DMS 273 (cell line): Measurements from ENCODE around the gene NKAIN4.
"Not testable (repeated sequence)": the region's sequence is repeated elsewhere in the genome, so short reads cannot be mapped to it uniquely, and the experiment has no call there.

Experiments used
- DNase-seq: peaks from one replicate; lab custom pipeline; 2025; ENCODE audit not compliant: unreplicated experiment; lab: John Stamatoyannopoulos, UW

NKAIN4 gene

DNA sequence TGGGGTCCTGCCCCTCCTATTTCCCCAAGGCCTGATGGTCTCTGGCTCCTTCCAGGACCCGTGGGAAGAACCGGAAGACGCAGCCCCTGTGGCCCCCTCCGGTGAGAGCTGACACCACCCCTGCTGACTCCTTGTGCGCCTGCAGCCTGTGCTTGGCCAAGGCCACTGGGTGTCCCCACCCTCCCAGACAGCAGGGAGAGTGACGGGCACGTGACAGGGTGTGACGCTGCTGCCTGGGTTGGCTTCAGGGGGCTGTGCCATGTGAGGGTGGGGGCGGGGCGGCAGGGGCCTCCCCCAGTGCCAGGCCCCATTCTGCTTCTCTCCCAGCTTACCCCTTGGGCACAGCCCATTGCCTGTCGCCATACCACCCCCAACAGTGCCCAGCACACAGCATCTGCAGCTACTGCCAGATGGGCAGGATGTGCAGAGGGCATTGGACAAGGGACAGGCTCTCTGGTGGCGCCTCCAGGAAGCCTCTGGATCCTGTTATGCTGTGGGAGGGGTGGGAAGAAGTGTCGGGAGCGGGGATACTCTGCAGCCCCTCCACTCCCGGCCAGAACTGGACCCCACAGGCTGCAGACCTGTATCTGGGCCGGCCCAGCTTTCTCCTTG lies 15.6 kb downstream of the NKAIN4 start:
- no peak for DNase-seq

DNA sequence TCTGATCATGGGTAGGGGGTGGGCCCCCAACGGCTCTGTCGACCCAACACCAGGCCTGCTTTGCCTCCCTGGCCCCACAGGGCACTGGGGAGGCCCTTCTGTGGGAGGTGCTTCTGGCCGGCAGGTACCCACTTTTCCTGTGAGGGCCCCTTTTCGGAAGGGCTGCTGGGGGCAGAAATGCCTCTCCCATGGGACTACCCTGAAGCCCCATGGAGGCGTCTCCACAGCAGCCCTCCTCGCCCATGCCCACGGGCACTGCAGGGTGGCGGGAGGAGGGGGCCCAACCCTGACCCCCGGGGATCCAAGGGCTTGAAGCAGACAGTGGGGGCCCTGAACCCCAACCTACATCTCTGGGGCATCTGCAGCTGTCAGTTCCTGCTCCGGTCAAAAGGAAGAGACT lies 16.2 kb downstream of the NKAIN4 start:
- no peak for DNase-seq

DNA sequence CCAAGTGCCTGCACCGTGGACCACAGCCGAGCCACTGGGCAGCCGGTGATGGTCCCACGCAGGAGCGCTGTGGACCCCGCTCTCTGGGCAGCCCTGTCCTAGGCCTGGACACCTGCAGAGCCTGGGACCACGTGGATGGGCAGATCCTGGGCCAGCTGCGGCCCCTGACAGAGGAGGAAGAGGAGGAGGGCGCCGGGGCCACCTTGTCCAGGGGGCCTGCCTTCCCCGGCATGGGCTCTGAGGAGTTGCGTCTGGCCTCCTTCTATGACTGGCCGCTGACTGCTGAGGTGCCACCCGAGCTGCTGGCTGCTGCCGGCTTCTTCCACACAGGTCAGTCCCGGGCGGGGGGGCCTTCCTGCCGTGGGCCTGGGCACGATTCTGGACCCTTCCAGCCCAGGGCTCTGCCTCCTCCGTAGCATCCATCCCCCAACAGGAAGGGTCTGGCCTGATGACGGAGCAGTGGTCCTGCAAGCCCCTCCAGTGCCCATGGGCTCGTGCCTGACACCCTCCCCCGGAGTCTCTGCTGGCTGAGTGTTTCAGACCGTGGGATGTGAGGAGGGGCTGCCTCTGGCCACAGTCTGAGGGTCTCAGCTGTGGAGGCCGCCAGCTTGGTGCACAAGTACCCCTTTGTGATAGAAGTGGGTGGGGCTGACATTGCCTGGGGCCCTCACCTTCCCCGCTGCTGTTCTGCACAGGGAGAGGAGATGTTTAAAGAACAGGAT lies 18.0 kb downstream of the NKAIN4 start:
- DNase-seq, result no peak

DNA sequence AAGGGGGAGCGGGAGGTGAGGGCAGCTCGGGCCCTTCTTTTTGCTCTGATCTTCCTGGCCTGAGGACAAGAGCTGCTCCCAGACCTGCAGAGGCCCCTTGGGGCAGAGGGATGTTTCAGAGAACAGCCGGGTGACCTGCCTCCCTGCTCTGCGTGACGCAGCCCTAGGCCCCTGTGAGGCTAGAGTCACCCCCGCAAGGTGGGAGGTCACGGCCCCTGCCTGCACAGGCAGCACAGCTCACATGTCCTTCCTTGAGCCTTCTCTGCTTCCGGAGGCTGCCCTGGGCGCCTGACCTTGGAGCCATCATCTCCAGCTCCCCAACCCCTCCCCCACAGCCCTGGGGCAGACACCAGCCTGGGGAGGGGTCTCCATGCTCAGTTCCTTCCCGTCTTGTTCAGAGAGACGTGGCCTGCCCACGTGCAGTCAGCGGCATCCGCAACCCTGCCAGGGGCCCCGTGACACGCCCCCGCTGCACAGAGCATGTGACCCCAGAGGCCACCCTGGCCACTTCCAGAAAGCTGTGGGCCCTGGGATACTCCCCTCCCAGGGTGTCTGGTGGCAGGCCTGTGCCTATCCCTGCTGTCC lies 18.8 kb downstream of the NKAIN4 start, which contains the start of gene BIRC7:
Gene BIRC7 (plus strand): TSS at position 507 of the 585 bp plus-strand sequence. CDS start 192 bp downstream, outside the sequence.
- no peak for DNase-seq

DNA sequence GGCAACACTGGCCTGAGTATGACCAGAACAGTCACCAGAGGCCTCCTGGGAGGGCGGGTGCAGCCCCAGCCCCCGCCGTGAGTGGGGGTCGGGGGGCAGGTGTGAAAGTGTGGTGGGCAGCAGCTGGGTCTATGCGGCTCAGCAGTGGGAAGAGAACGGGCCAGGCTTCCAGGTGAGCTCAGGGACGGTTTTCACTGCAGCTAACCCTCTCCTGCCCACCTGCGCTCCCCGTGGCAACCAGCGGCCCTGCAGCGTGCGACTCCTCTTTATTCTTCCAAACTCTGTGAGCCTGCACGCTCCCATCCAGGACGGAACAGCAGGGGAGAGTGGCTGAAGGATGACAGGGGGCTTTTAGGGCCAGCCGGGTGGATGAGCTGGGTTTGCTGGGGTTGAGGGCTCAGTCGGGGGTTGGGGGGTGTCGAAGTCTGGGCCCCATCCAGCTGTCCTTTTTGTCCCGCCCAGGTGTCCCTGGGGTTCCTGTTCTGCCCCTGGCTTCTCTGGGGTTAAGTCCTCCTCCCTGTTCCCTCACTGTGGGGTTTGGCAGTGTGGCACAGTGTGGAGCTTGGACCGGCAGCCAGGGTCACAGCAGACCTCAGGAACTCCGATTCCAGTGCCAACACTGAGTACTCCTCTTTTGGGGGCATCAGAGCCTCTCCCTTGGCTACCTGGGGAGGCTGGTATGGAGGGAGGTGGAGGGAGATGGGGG lies 19.4 kb downstream of the NKAIN4 start:
- DNase-seq, result peak; percentile 57

DNA sequence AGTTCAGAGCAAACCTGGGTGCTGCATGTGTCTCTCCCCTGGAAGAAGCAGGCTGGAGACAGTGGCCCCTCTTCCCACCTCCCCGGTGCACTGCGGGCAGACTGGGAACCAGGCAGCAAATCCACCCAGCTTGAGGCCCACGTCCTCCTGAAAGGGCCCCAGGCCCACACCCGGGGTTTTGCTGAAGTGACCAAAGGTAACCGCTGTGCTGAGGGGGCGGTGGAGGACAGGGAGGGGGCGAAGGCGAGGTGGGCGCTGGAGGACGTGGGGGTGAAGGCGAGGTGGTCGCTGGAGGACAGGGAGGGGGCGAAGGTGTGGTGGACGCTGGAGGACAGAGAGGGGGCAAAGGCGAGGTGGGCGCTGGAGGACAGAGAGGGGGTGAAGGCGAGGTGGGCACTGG lies 20.3 kb downstream of the NKAIN4 start:
- DNase-seq, result no peak

DNA sequence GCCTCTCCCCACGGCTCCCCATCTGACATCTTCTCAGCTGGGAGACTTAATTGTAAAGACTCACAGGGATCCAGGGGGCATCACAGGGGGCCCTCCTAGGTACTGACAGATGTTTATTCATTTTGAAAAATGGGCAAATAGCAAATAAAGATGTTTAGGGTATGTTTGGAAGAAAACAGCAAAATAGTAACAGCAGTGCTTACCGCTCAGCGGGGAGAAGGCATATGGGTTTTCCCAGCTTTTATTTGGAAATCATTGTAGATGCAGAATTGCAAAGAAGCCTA lies 21.3 kb downstream of the NKAIN4 start:
- no peak for DNase-seq

DNA sequence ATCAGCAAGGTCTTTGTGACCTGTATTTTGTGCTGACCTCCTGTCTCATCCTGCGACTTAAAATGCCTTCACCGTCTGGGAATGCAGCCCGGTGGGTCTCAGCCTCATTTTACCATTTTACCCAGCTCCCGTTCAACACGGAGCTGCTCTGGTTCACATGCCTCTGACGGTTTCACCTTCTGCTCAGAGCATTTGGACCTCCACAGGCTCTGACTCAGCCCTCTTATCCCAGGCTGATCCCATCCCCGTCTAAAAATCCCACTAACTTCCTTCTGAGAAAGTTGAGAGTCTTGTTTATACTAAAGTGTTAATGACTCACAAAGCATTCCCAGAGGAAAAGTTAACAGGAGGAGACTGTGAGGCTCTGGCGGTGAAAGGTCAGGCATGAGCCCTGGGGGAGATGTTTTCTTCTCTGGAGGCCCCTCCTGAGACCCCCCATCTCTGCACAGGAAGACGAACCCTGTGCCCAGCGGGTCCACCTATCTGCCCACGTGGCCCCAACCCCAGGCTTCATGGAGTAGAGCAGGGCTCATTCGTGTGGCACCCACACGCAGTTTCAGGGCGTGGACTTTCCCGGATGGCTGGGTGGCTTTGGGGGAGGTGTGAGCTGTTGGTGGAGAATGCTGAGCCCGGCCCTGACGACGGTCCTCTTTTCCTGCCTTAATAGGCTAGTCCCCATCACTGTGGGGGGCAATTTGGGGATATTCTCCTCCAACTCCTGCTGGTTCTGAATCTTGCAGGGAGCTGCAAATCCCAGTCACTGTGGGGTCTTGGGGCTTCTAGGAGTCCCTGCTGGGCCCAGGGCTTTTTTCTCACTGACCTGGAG lies 21.8 kb downstream of the NKAIN4 start:
- no peak for DNase-seq

DNA sequence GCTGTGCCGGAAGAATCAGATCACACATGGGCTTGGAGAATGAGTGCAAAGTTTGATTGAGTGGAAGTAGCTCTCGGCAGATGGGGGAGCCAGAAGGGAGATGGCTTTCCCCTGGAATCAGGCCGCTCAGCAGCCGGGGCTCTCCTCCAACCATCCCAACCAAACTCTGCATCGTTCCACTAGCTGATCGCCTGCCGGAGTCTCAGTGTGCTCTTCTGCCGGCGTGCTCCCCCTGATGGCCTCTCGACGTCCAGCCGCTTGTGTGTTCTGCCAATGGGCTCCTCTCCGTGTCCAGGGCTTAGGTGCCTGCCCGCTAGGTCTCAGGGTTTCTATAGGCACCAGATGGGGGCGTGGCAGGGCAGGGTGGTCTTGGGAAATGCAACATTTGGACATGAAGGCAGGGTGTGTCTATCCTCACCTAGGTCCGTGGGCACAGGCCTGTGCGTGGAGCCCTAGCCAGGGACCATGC lies 23.4 kb downstream of the NKAIN4 start:
- DNase-seq, result peak; percentile 74

DNA sequence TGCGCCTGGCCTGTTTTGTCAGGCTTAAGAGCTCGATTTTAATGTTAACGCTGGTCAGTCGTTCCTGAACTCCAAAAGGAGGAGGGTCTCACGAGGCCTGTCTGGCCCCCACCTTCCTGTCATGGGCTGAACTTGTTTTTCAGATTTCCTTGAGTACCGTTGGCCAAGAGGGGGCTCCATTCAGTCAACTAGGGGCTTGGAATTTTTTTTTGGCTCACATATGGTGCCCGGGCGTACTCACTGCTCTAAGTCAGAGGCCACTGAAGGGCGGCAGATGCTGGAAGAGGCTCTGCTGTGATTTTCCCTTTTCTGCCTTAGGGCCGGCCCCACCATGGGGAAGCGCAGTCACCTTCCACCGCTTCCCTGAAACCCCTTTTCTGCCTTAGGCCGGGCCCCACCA lies 25.5 kb downstream of the NKAIN4 start:
- peak; percentile 57 for DNase-seq

DNA sequence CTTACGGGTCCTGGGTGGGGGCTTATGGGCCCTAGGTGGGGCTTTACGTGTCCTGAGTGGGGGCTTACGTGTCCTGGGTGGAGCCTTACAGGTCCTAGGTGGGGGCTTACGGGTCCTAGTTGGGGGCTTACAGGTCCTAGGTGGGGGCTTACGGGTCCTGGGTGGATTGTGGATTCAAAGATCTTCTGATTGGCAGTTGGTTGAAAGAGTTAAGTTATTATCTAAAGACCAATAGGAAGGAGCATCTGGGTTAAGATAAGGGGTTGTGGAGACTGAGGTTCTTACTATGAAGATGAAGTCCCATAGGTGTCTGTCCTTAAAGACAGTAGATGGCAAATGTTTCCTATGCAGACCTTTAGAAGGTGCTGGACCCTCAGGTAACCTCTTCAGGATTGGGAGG lies 27.0 kb downstream of the NKAIN4 start:
- DNase-seq, result no peak

DNA sequence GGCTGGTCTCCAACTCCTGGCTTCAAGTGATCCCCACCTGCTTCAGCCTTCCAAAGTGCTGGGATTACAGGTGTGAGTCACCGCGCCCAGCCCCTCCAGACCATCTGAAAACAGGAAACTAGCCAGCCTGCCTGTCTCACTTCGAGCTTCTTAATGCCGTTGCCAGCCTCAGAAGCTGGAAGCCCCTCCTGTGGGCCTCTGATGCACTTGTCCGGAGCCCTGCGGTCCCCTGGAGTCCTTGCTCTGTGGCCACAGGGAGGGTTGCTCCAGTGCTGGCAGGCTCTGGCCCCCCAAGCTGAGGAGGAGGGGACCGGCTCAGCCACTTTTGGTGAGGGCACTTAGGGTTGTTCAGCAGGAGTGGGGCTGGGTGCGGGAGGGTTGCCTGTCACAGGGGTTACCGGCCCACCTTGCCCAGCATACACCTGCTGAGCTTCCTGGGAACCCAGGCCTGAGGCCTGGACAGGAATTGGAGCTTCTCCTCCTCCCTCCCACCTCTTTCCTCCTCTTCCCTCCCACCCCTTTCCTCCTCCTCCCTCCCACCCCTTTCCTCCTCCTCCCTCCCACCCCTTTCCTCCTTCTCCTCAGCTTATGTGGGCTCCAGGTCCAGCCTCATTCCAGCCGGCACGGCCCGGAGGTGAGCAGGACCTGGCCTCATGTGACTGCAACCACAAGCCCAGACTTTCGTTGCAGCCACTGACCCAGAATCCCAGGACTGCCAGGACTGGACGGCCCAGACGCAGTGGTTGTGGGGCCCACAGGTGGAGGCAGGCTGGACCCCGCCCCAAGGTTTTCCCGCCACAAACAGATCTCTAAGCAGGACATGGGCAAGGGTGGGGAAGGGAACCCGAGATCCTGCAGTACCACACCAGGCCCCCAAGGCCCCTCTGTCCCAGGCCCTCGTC lies 28.0 kb downstream of the NKAIN4 start:
- no peak for DNase-seq

DNA sequence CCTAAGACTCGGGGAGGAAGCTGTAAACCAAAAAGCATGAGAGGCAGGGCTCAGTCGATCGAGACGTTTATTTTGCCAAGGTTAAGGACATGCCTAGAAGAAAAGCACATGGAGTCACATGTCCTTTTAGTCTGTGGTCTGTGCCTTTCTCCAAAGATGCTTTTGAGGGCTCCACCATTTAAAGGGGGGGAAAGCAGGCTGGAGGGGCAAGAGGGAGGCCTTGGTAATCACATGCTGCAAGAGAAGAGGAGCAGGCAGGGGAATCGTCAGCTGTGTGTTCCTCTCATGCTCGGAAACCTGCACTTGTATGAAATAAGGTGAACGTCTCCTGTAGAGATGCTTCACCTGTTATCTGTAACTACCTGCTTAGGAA lies 29.2 kb downstream of the NKAIN4 start:
- DNase-seq, result no peak

DNA sequence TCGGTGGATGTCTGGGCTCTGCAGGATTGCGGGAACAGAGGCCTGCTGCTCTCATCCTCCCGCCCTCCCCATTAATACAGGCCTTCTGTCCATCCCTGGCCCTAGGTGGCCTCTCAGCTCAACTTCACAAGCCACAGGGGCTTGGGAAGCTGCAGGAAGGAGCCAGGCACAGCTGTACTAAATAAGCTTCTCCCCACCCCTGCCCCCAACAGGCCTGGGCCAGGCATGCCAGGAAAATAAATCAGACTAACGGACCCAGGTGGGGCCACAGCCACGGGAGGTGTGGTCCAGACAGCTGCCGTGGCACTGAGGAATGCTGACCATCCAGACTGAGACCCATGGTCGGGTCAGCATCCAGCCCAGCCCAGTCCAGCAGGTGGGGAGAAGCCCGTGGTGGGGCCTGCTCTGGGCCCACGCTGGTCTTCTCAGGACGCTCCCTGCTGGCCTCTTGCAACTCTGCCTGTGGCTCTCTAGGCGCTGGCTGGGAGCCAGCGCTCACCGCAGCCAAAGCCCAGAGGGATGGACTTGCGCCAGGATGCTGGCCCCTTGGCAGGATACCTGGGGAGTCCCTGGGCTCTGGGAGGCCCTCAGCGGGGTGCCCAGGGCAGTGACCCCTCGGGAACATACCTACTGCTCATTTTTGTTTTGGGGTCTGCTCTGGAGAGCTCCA lies 29.7 kb downstream of the NKAIN4 start:
- DNase-seq, result peak; percentile 64

DNA sequence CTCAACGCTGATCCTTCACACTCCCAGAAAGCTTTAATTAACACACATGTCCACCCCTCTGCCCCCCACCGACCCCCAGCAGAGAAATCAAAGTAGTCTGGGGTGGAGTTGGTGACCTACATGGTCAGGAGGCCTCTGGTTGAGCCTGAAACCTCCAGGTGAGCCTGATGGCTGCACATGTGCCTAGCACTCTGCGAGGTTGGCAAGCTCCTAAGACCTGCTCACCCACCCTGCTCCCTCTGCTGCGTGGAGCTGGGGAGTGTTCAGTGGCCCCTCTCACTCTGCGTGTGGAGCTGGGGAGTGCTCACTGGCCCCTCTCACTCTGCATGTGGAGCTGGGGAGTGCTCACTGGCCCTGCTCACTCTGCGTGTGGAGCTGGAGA lies 30.4 kb downstream of the NKAIN4 start:
- no peak for DNase-seq

DNA sequence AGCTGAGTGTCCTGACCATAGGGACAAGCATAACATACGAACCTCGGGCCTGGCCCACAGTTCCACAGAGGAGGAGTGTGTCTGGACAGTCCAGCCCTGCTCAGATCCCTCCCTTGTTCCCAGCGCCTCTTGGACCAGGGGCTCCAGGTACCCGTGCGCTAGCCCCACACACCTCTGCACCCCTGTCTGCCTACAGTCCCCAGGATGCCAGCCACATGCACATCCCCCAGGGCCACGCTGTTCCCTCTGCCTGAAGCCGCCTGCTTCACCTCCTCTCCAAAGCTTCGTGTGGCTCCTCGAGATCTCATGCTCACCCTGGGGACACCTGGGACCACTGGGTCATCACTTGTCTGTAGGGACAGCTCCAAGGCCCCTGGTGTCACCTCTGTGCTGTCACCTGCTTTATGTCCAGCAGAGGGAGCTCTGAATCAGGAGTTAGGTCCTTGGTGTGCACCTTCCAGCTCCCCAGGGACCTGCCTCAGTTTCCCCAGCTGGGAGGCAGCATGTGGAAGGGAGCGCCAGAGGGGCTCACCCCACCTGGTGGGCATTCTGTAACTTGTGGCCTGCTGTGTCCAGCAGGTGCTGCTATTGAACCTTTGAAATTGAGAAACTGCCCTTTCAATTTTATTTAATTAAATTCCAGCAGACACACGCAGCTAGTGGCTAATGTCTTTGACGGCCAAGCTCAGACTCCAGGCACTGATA lies 31.0 kb downstream of the NKAIN4 start:
- DNase-seq, result peak; percentile 72

DNA sequence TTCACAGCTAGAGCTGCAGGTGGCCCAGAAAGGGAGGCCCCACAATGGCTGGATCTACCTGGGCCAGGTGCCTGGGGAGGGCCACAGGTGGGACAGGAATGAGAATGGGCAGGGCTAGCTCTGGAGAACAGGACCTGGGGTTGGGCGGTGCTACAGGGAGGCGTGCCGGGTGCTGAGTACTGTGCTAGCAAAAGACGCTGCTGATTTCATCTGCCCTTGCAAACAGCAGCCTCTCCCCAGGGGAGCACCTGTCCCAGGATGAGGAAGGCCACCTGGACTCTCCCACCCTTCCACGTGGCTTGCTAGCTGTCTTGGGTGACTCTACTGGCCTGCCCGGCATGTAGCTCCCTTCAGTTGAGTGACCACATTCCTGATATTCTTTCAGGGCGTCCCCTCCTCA lies 31.7 kb downstream of the NKAIN4 start:
- no peak for DNase-seq

DNA sequence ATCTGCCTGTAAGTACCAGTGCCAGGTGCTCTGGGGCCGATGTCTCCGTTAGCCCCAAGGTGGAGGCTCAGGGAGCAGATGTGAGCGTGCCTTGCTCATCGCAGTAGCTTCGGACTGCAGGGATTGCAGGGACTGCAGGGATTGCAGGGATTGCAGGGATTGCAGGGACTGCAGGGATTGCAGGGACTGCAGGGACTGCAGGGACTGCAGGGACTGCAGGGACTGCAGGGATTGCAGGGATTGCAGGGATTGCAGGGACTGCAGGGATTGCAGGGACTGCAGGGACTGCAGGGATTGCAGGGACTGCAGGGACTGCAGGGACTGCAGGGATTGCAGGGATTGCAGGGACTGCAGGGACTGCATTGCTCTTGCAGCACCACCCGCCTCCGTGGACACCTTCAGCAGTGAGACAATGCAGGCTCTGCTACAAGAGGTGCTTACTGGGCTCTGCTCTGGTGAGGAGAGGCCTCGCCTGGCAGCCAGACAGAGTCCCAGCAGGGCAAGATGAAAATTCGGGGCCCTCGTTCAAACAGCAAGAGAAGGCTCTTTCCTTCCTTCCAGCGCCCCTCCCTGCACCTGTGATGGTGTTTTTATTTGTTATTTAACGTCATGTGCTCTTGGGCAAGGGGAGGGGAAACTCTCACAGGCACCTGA lies 32.7 kb downstream of the NKAIN4 start:
- DNase-seq, result not testable (repeated sequence)
